Small intestine (tissue), 7 donors: ENCODE results near the gene GUCY2C. TPM values are rescaled to one million over a fixed set of nuclear protein-coding genes. Genes with fewer than 3 reads are reported as not detected.
"Not testable (repeated sequence)": the region's sequence is repeated elsewhere in the genome, so short reads cannot be mapped to it uniquely, and the experiment has no call there.

Source experiments
- DNase-seq, 2 donors: peaks; one replicate each; pipeline versions ENCODE4 v3.0.0 to v3.0.0-alpha.2; 2013
- FAIRE-seq: peaks from 2 replicates; lab custom pipeline; 2012; peaks lifted over from hg19 to GRCh38; lab: Jason Lieb, UNC
- H3K27ac ChIP-seq, 3 donors: one replicate each; pipeline ENCODE4 v1.5.1; 2013; ENCODE audit warnings: low read length in 2 of 3, mild to moderate bottlenecking in 2 of 3, control low read depth in 1 of 3, inconsistent platforms in 1 of 3, low read depth in 1 of 3, moderate library complexity in 1 of 3
- H3K27me3 ChIP-seq, 3 donors: one replicate each; pipeline ENCODE4 v1.6.1; 2013; ENCODE audit warnings: low read length in 3 of 3, inconsistent platforms in 1 of 3; ENCODE audit not compliant: control insufficient read depth in 3 of 3, insufficient read depth in 3 of 3
- H3K36me3 ChIP-seq, 3 donors: one replicate each; pipeline ENCODE4 v1.6.1; 2013; ENCODE audit warnings: low read length in 3 of 3, inconsistent platforms in 1 of 3, low read depth in 1 of 3, mild to moderate bottlenecking in 1 of 3, moderate library complexity in 1 of 3; ENCODE audit not compliant: control insufficient read depth in 3 of 3, insufficient read depth in 2 of 3
- H3K4me1 ChIP-seq, 3 donors: one replicate each; pipeline ENCODE4 v1.6.1; 2013; ENCODE audit warnings: low read length in 2 of 3, inconsistent platforms in 1 of 3, low read depth in 1 of 3, mild to moderate bottlenecking in 1 of 3, moderate library complexity in 1 of 3; ENCODE audit not compliant: control insufficient read depth in 3 of 3, insufficient read depth in 2 of 3
- H3K4me3 ChIP-seq, 3 donors: one replicate each; pipeline ENCODE4 v1.5.1; 2013; ENCODE audit warnings: low read length in 3 of 3, control low read depth in 1 of 3, inconsistent platforms in 1 of 3, low read depth in 1 of 3, mild to moderate bottlenecking in 1 of 3, moderate library complexity in 1 of 3
- H3K9me3 ChIP-seq, 2 donors: one replicate each; pipeline ENCODE4 v1.6.1; 2013; ENCODE audit warnings: low read depth in 1 of 2, low read length in 1 of 2; ENCODE audit not compliant: control insufficient read depth in 2 of 2, insufficient read depth in 1 of 2
- WGBS, 3 donors: extraction: QIAGEN DNeasy Blood & Tissue Kit; methylation state at CpG; one replicate each; pipeline ENCODE4 v1.1.7; 2013; 5-methylcytosine and 5-hydroxymethylcytosine counted together
- polyA plus RNA-seq, 4 donors: library from polyadenylated mRNA; stranded (reverse) in 3 of 4; unstranded in 1 of 4; fragments of 200-250 nt in 3 of 4; fragments of 120-200 nt in 1 of 4; gene quantifications; one replicate each; pipeline versions ENCODE4 v1.2.1 to v1.2.3, GENCODE V29; 2013
- donor health status: healthy with polysubstance abuse.
- donor health status: control.
- donor health status: control.
- donor health status: Bipolar disorder and iron deficiency.
- donor health status: healthy.

GUCY2C gene
- polyA plus RNA-seq, 4 donors = 34.9 to 105 (median 51.8) TPM

DNA sequence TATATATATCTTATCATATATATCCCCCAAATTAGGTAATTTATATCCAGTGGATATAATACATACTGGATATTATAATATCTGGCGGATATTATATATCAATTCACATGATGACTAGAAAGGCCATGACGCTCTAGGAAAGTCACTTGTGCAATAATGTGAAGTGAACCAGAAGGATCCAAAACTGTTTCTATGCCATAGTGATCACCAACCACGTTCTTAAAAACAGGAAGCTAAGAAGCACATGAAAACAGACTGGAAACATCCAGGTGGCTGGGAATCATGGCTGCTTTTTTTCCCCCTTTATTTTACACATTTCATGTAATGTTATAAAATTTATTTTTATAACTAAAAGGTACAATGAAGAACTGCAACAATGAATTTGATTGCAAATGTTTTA, 1.4 kb downstream of the GUCY2C start:
- peak overlapping the region in 2 of 3 donors; percentile 52 to 75 for H3K4me3 ChIP-seq
- 14 to 49% (median 30%) methylated on average over 3 of the region's 3 CpGs for WGBS, 3 donors
- DNase-seq (peak in 1 of 2 donors; percentile 39), FAIRE-seq (peak; percentile 44)
- no peaks in the 10 kb centered on the region for H3K9me3 ChIP-seq
- peaks cover 0 to 9% (median 5%) of the 10 kb centered on the region in 3 donors for H3K4me1 ChIP-seq
- peaks cover 0 to 4% (median 0%) of the 10 kb centered on the region in 3 donors for H3K36me3 ChIP-seq
- peak overlapping the region in 1 of 3 donors; percentile 97 for H3K27ac ChIP-seq
- H3K27me3 ChIP-seq = no peaks in the 10 kb centered on the region

DNA sequence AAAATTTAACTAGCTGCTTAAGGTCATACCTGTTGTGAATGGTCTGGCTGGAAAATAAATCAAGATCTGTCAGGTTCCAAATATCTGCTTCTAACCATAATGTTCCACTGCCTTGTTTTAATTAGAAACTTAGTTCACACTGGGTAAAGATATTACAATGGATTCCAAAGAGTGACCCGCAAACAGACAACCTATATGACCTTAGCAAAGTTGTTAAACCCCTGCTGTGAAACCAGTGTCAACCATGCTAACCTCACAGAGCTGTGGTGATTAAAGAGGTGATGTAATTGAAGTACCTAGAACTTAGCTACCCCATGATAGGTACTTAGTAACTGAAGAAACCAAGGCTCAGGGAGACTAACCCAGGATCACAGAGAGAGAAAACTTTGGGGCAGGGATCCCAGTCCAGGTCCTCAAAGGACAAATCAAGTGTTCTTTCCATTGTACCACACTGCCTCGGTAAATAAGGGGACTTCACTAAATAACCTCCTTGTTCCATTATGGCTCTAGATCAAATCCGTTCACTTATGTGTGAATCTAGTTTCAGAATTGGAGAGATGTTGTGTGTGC, 2.2 kb downstream of the GUCY2C start:
- Histone ChIP-seq H3K36me3 (peaks cover 0 to 4% (median 0%) of the 10 kb centered on the region in 3 donors), H3K4me1 (peaks cover 0 to 9% (median 3%) of the 10 kb centered on the region in 3 donors), H3K27me3 (no peaks in the 10 kb centered on the region), H3K27ac (no peak overlapping the region), H3K9me3 (no peaks in the 10 kb centered on the region), H3K4me3 (peak overlapping the region in 2 of 3 donors; percentile 74 to 75)
- peak; percentile 28 to 39 for DNase-seq
- 12 to 63% (median 32%) methylated on average over 3 of the region's 3 CpGs for WGBS, 3 donors
- no peak for FAIRE-seq

GRCh38 chr12:14693116-14693515, 3.3 kb downstream of the GUCY2C start:
- Histone ChIP-seq H3K27ac (no peak overlapping the region), H3K4me3 (peak overlapping the region in 2 of 3 donors; percentile 74 to 75), H3K27me3 (no peaks in the 10 kb centered on the region), H3K36me3 (peaks cover 0 to 7% (median 2%) of the 10 kb centered on the region in 3 donors), H3K9me3 (no peaks in the 10 kb centered on the region), H3K4me1 (peaks cover 0 to 9% (median 3%) of the 10 kb centered on the region in 3 donors)
- FAIRE-seq = no peak
- 63 to 78% (median 68%) methylated on average over 5 of the region's 5 CpGs for WGBS, 3 donors
- DNase-seq = no peak

- no peak for FAIRE-seq
- no peaks in the 10 kb centered on the region for H3K27me3 ChIP-seq
- peaks cover 2 to 18% (median 7%) of the 10 kb centered on the region in 3 donors for H3K36me3 ChIP-seq
- peak in 1 of 2 donors; percentile 27 for DNase-seq
- peaks cover 0 to 9% (median 3%) of the 10 kb centered on the region in 3 donors for H3K4me1 ChIP-seq
- H3K4me3 ChIP-seq = no peak overlapping the region
- H3K27ac ChIP-seq = no peak overlapping the region
- no peaks in the 10 kb centered on the region for H3K9me3 ChIP-seq
Observed at GRCh38 chr12:14691560-14691959, 4.8 kb downstream of the GUCY2C start.

DNA sequence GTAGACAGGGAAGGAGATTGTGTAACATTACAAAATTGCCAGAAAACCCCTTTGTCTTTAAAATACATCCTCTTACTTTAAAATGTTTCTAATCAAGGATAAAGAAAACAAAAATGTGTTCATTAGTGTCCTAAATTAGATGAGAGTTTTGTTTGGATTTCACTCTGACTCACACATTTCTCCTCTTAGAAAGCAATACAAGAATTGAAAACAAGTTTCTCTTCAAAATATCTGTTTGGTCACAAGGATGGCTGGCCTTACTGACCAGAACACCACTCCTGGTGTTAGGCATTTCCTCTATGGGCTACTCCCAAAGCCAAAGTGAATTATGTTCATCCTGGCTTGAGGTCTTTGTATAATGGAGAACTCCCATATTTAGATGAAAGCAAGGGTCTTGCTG, 6.4 kb downstream of the GUCY2C start:
- H3K4me3 ChIP-seq = no peak overlapping the region
- FAIRE-seq = no peak
- DNase-seq = no peak
- H3K9me3 ChIP-seq = no peaks in the 10 kb centered on the region
- H3K36me3 ChIP-seq = peaks cover 2 to 21% (median 11%) of the 10 kb centered on the region in 3 donors
- H3K4me1 ChIP-seq = peaks cover 0 to 9% (median 3%) of the 10 kb centered on the region in 3 donors
- H3K27me3 ChIP-seq = no peaks in the 10 kb centered on the region
- H3K27ac ChIP-seq = no peak overlapping the region

DNA sequence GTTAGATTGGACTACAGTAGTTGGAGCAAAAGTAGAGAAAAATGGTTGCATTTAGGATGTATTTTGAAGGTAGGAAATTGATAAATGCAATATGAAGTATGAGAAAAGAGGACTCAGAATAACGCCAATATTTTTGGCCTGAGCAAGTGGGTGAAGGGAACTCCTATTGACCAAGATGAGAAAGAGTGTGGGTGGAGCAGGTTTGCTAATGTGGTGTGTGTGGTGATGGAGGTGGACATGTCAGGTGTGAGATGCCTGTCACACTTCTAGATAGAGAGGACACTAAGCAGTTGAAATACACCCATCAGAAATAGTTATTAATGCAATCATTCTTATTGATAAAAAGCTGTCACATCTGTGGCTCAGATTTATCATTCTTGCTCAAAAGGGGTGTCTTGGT, 7.3 kb downstream of the GUCY2C start:
- H3K27ac ChIP-seq = no peak overlapping the region
- WGBS, 3 donors = 56 to 83% (median 83%) methylated on average over 1 of the region's 1 CpG
- H3K4me3 ChIP-seq = no peak overlapping the region
- no peaks in the 10 kb centered on the region for H3K27me3 ChIP-seq
- peaks cover 2 to 26% (median 15%) of the 10 kb centered on the region in 3 donors for H3K36me3 ChIP-seq
- H3K4me1 ChIP-seq = peaks cover 0 to 9% (median 8%) of the 10 kb centered on the region in 3 donors
- DNase-seq (no peak), FAIRE-seq (no peak)
- no peaks in the 10 kb centered on the region for H3K9me3 ChIP-seq

- H3K9me3 ChIP-seq, FAIRE-seq, H3K27me3 ChIP-seq, H3K27ac ChIP-seq, DNase-seq, H3K4me3 ChIP-seq: not testable (repeated sequence)
- Histone ChIP-seq H3K36me3 (peaks cover 0 to 21% (median 18%) of the 10 kb centered on the region in 3 donors), H3K4me1 (peaks cover 0 to 37% (median 0%) of the 10 kb centered on the region in 3 donors)
- WGBS, 3 donors = 74 to 92% (median 74%) methylated on average over 4 of the region's 4 CpGs
Observed at GRCh38 chr12:14682231-14682630, 14.2 kb downstream of the GUCY2C start.

- WGBS, 3 donors = 76 to 80% (median 80%) methylated on average over 2 of the region's 2 CpGs
- Histone ChIP-seq H3K36me3 (peaks cover 0 to 18% (median 14%) of the 10 kb centered on the region in 3 donors), H3K27me3 (no peaks in the 10 kb centered on the region), H3K4me3 (no peak overlapping the region), H3K27ac (no peak overlapping the region), H3K4me1 (peaks cover 0 to 38% (median 0%) of the 10 kb centered on the region in 3 donors), H3K9me3 (no peaks in the 10 kb centered on the region)
- FAIRE-seq = no peak
- no peak for DNase-seq
Observed at GRCh38 chr12:14681625-14682024, 14.8 kb downstream of the GUCY2C start.
